GM12892 (cell line): ENCODE data around the gene NELFB.

Experiments
- POLR2A ChIP-seq: IDR thresholded peaks from 2 replicates; pipeline ENCODE4 v1.6.1; 2011; ENCODE audit warnings: low read depth, low read length, control low read depth
- TAF1 ChIP-seq: IDR thresholded peaks from 2 replicates; pipeline ENCODE4 v1.6.1; 2011; ENCODE audit warnings: low read depth, mild to moderate bottlenecking, control low read depth, low read length, borderline replicate concordance

GRCh38 chr9:137215196-137215986, 39.7 kb upstream of the NELFB start:
- TF ChIP-seq POLR2A: no peak
- TF ChIP-seq TAF1: no peak
